HuH-7 (cell line): Measurements from ENCODE around the gene NRXN2.

Source experiments
- DNase-seq: peaks from one replicate; pipeline ENCODE4 v3.0.0; 2011; ENCODE audit warnings: low spot score

NRXN2 gene

GRCh38 chr11:64627371-64627770, 95.6 kb downstream of the NRXN2 start:
- no peak for DNase-seq

- no peak for DNase-seq
These were observed 96.4 kb downstream of the NRXN2 start for GRCh38 chr11:64626637-64627036.

- DNase-seq = no peak
These were observed 98.0 kb downstream of the NRXN2 start for GRCh38 chr11:64624883-64625481.

GRCh38 chr11:64622681-64623080, 100.3 kb downstream of the NRXN2 start:
- DNase-seq = no peak

GRCh38 chr11:64621283-64622019, 101.5 kb downstream of the NRXN2 start:
- no peak for DNase-seq

- DNase-seq = no peak
These were observed 102.5 kb downstream of the NRXN2 start for GRCh38 chr11:64620381-64620971.

GRCh38 chr11:64619811-64620380, 103.1 kb downstream of the NRXN2 start:
- DNase-seq = no peak

- no peak for DNase-seq
These were observed 103.8 kb downstream of the NRXN2 start for GRCh38 chr11:64619196-64619595.

GRCh38 chr11:64616817-64617216, 106.2 kb downstream of the NRXN2 start:
- DNase-seq = no peak

GRCh38 chr11:64614917-64615316, 108.1 kb downstream of the NRXN2 start:
- no peak for DNase-seq

GRCh38 chr11:64613648-64614047, 109.3 kb downstream of the NRXN2 start:
- DNase-seq = no peak

- DNase-seq = no peak
These were observed 110.9 kb downstream of the NRXN2 start for GRCh38 chr11:64611869-64612646.

- DNase-seq = no peak
These were observed 111.8 kb downstream of the NRXN2 start for GRCh38 chr11:64611176-64611575.

GRCh38 chr11:64610596-64610995, 112.4 kb downstream of the NRXN2 start:
- no peak for DNase-seq

GRCh38 chr11:64609436-64610047, 113.5 kb downstream of the NRXN2 start:
- no peak for DNase-seq

- DNase-seq = no peak
These were observed 114.4 kb downstream of the NRXN2 start for GRCh38 chr11:64608636-64609035.

- DNase-seq = no peak
These were observed 115.0 kb downstream of the NRXN2 start for GRCh38 chr11:64608046-64608445.

GRCh38 chr11:64607381-64607985, 115.5 kb downstream of the NRXN2 start:
- no peak for DNase-seq

GRCh38 chr11:64606796-64607380, 116.1 kb downstream of the NRXN2 start:
- no peak for DNase-seq

GRCh38 chr11:64605656-64606585, 117.1 kb downstream of the NRXN2 start:
- DNase-seq = no peak
